HG02571 (cell line): ENCODE data around the gene COL25A1.

Source experiments
- ATAC-seq: cut with Tn5 transposase; IDR thresholded peaks from one replicate; pipeline ENCODE4 v1.9.1; 2021; ENCODE audit warnings: mild to moderate bottlenecking, moderate library complexity; ENCODE audit not compliant: unreplicated experiment

COL25A1 gene

GRCh38 chr4:109302361-109303139 is at the start of gene COL25A1:
COL25A1 (minus strand) TSS chr4:109302658.
- no peak for ATAC-seq

GRCh38 chr4:109350121-109350520 is 47.7 kb upstream of the COL25A1 start:
- ATAC-seq, result no peak

- no peak for ATAC-seq
Observed at GRCh38 chr4:109334129-109335105, 32.0 kb upstream of the COL25A1 start.

- ATAC-seq, result no peak
Observed at GRCh38 chr4:109332926-109333464, 30.5 kb upstream of the COL25A1 start.

- ATAC-seq, result no peak
Observed at GRCh38 chr4:109327641-109328040, 25.2 kb upstream of the COL25A1 start.

- no peak for ATAC-seq
Observed at GRCh38 chr4:109325698-109326097, 23.2 kb upstream of the COL25A1 start.

- ATAC-seq, result no peak
Observed at GRCh38 chr4:109323348-109323747, 20.9 kb upstream of the COL25A1 start.

GRCh38 chr4:109321232-109321631 is 18.8 kb upstream of the COL25A1 start:
- no peak for ATAC-seq

- no peak for ATAC-seq
Observed at GRCh38 chr4:109319684-109320083, 17.2 kb upstream of the COL25A1 start.

- ATAC-seq, result no peak
Observed at GRCh38 chr4:109319156-109319555, 16.7 kb upstream of the COL25A1 start.

- ATAC-seq, result no peak
Observed at GRCh38 chr4:109315818-109316217, 13.4 kb upstream of the COL25A1 start.

GRCh38 chr4:109315341-109315740 is 12.9 kb upstream of the COL25A1 start:
- no peak for ATAC-seq

- no peak for ATAC-seq
Observed at GRCh38 chr4:109313168-109314133, 11.0 kb upstream of the COL25A1 start.

GRCh38 chr4:109303140-109303496 is 660 bp upstream of the COL25A1 start:
- ATAC-seq, result no peak

GRCh38 chr4:109301651-109302360 is 652 bp downstream of the COL25A1 start:
- ATAC-seq, result no peak

- no peak for ATAC-seq
Observed at GRCh38 chr4:109298279-109299010, 4.0 kb downstream of the COL25A1 start.

GRCh38 chr4:109296527-109296926 is 5.9 kb downstream of the COL25A1 start:
- ATAC-seq, result no peak

GRCh38 chr4:109295081-109295480 is 7.4 kb downstream of the COL25A1 start:
- ATAC-seq, result no peak

- no peak for ATAC-seq
Observed at GRCh38 chr4:109294468-109295020, 7.9 kb downstream of the COL25A1 start.
